ENCODE data around the gene KIFC3. TPM values are rescaled to one million over a fixed set of nuclear protein-coding genes. Genes with fewer than 3 reads are reported as not detected.
A peak's percentile ranks its signal among the peaks of the same experiment; 100 is the strongest.

Gene KIFC3
- total and polyA plus RNA-seq, 2 of the 13 experiments (the other 11 are each of a cell fraction or from before 2014, with no cell fraction given), result 42.1 to 45.3 TPM

DNA sequence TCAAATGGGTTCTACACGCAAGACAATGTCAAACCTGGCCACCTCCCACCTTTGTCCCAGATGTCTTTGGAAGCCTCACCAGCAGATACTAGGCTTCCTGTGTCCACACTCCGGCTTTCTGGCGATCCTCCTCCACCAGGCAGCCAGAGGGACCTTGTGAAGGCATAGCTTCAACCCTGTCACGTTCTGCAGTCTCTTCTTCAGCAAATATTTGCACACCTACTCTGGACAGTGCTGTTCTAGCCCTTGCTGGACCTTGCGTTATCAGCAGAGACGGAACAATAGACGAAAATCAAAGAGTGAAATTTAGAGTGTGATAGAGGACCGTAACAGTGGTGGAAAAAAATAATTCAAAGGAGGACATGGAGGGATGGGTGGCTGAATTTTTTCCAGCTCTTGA lies 38.5 kb upstream of the KIFC3 start (continued):
- TF ChIP-seq, protein P1, sequence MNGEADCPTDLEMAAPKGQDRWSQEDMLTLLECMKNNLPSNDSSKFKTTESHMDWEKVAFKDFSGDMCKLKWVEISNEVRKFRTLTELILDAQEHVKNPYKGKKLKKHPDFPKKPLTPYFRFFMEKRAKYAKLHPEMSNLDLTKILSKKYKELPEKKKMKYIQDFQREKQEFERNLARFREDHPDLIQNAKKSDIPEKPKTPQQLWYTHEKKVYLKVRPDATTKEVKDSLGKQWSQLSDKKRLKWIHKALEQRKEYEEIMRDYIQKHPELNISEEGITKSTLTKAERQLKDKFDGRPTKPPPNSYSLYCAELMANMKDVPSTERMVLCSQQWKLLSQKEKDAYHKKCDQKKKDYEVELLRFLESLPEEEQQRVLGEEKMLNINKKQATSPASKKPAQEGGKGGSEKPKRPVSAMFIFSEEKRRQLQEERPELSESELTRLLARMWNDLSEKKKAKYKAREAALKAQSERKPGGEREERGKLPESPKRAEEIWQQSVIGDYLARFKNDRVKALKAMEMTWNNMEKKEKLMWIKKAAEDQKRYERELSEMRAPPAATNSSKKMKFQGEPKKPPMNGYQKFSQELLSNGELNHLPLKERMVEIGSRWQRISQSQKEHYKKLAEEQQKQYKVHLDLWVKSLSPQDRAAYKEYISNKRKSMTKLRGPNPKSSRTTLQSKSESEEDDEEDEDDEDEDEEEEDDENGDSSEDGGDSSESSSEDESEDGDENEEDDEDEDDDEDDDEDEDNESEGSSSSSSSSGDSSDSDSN (CRISPR knock-in tag; IDR thresholded peaks at IDR 0.05), result peak; percentile 46; the same call in 1 of the 2 replicates
- TF ChIP-seq RXRB (CRISPR knock-in tag; IDR thresholded peaks at IDR 0.05; ENCODE audit: borderline replicate concordance) (peak; percentile 83; the same call in 1 of the 2 replicates), ZNF264 (CRISPR knock-in tag; IDR thresholded peaks at IDR 0.05) (0 out of 2 replicates have a peak, but pooled peaks have one; percentile 35), HOXA5 (CRISPR knock-in tag; IDR thresholded peaks at IDR 0.05) (no peak), SRSF1 (optimal IDR thresholded peaks at IDR 0.05; ENCODE audit: low read depth, low read length) (no peak), ZNF337 (CRISPR knock-in tag; IDR thresholded peaks at IDR 0.05; ENCODE audit: borderline replicate concordance, low read depth) (0 out of 2 replicates have a peak, but pooled peaks have one; percentile 65), ZMYM3 (CRISPR knock-in tag; IDR thresholded peaks at IDR 0.05) (peak; percentile 83), SP5 (CRISPR knock-in tag; IDR thresholded peaks at IDR 0.05; ENCODE audit: borderline replicate concordance, low read depth) (peak; percentile 71), MEIS1 (CRISPR knock-in tag; IDR thresholded peaks at IDR 0.05; ENCODE audit: borderline replicate concordance) (peak; percentile 60; the same call in 1 of the 2 replicates), NCOR1 (IDR thresholded peaks at IDR 0.05; ENCODE audit: borderline replicate concordance, low read length) (no peak), EHMT2 (IDR thresholded peaks at IDR 0.05; ENCODE audit: borderline replicate concordance, low read depth, low read length) (no peak), YEATS4 (CRISPR knock-in tag; IDR thresholded peaks at IDR 0.05; ENCODE audit: borderline replicate concordance) (peak; percentile 53; the same call in 1 of the 2 replicates), KDM4B (CRISPR knock-in tag; IDR thresholded peaks at IDR 0.05) (peak; percentile 71; the same call in 1 of the 2 replicates), SOX13 (IDR thresholded peaks at IDR 0.05) (peak; percentile 95), SOX13 (CRISPR knock-in tag; conservative IDR thresholded peaks at IDR 0.05 in 1 of 2, IDR thresholded peaks at IDR 0.05 in 1 of 2) (peak in 1 of 2 experiments; percentile 99; a peak in 2 of 4 replicates), GABPA (IDR thresholded peaks at IDR 0.05; ENCODE audit: low read depth, low read length) (no peak), GABPA (CRISPR knock-in tag; IDR thresholded peaks at IDR 0.05; ENCODE audit: low read depth) (no peak), ZNF20 (CRISPR knock-in tag; IDR thresholded peaks at IDR 0.05) (no peak)
- TF ChIP-seq, protein P2, sequence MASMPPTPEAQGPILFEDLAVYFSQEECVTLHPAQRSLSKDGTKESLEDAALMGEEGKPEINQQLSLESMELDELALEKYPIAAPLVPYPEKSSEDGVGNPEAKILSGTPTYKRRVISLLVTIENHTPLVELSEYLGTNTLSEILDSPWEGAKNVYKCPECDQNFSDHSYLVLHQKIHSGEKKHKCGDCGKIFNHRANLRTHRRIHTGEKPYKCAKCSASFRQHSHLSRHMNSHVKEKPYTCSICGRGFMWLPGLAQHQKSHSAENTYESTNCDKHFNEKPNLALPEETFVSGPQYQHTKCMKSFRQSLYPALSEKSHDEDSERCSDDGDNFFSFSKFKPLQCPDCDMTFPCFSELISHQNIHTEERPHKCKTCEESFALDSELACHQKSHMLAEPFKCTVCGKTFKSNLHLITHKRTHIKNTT (CRISPR knock-in tag; IDR thresholded peaks at IDR 0.05), result no peak
- TF ChIP-seq, protein P3, sequence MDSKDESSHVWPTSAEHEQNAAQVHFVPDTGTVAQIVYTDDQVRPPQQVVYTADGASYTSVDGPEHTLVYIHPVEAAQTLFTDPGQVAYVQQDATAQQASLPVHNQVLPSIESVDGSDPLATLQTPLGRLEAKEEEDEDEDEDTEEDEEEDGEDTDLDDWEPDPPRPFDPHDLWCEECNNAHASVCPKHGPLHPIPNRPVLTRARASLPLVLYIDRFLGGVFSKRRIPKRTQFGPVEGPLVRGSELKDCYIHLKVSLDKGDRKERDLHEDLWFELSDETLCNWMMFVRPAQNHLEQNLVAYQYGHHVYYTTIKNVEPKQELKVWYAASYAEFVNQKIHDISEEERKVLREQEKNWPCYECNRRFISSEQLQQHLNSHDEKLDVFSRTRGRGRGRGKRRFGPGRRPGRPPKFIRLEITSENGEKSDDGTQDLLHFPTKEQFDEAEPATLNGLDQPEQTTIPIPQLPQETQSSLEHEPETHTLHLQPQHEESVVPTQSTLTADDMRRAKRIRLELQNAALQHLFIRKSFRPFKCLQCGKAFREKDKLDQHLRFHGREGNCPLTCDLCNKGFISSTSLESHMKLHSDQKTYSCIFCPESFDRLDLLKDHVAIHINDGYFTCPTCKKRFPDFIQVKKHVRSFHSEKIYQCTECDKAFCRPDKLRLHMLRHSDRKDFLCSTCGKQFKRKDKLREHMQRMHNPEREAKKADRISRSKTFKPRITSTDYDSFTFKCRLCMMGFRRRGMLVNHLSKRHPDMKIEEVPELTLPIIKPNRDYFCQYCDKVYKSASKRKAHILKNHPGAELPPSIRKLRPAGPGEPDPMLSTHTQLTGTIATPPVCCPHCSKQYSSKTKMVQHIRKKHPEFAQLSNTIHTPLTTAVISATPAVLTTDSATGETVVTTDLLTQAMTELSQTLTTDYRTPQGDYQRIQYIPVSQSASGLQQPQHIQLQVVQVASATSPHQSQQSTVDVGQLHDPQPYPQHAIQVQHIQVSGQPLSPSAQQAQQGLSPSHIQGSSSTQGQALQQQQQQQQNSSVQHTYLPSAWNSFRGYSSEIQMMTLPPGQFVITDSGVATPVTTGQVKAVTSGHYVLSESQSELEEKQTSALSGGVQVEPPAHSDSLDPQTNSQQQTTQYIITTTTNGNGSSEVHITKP (CRISPR knock-in tag; IDR thresholded peaks at IDR 0.05; ENCODE audit: low read depth), result peak; percentile 44; the same call in 1 of the 2 replicates
- TF ChIP-seq, protein P4, sequence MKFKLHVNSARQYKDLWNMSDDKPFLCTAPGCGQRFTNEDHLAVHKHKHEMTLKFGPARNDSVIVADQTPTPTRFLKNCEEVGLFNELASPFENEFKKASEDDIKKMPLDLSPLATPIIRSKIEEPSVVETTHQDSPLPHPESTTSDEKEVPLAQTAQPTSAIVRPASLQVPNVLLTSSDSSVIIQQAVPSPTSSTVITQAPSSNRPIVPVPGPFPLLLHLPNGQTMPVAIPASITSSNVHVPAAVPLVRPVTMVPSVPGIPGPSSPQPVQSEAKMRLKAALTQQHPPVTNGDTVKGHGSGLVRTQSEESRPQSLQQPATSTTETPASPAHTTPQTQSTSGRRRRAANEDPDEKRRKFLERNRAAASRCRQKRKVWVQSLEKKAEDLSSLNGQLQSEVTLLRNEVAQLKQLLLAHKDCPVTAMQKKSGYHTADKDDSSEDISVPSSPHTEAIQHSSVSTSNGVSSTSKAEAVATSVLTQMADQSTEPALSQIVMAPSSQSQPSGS (CRISPR knock-in tag; IDR thresholded peaks at IDR 0.05), result 0 out of 2 replicates have a peak, but pooled peaks have one; percentile 17

Measured in HepG2 (cell line).